SU-DHL-6 (cell line): ENCODE results near the gene ADNP2.

Source experiments
- H2AFZ ChIP-seq: fragments of 200-600 bp; sonication (generic); 2 replicates; pipeline ENCODE4 v1.6.1; 2014; ENCODE audit warnings: low read depth, mild to moderate bottlenecking, moderate library complexity, mixed read lengths, antibody characterized with exemption, low read length; ENCODE audit not compliant: severe bottlenecking
- H3F3A ChIP-seq: fragments of 200-600 bp; shearing (Covaris generic); 2 replicates; pipeline ENCODE4 v1.6.0; 2016; ENCODE audit warnings: antibody characterized with exemption, mild to moderate bottlenecking; ENCODE audit not compliant: insufficient read depth
- H3K27ac ChIP-seq: fragments of 200-600 bp; sonication (generic); 2 replicates; pipeline ENCODE4 v1.5.1; 2016; ENCODE audit warnings: low read depth, mild to moderate bottlenecking, low read length, moderate library complexity, mixed read lengths
- H3K27me3 ChIP-seq: fragments of 200-600 bp; sonication (generic), shearing (Covaris generic); 2 replicates; pipeline ENCODE4 v1.6.0; 2014; ENCODE audit warnings: mild to moderate bottlenecking, low read length
- H3K36me3 ChIP-seq: fragments of 200-600 bp; sonication (generic); 2 replicates; pipeline ENCODE4 v1.6.1; 2014; ENCODE audit warnings: mild to moderate bottlenecking, low read length, mixed read lengths
- H3K4me2 ChIP-seq: fragments of 300-600, 200-600 bp; shearing (Covaris generic), sonication (generic); 2 replicates; pipeline ENCODE4 v1.6.0; 2014; ENCODE audit warnings: low read length, low read depth, mild to moderate bottlenecking; ENCODE audit not compliant: poor library complexity, severe bottlenecking
- H3K4me3 ChIP-seq: fragments of 200-600 bp; sonication (generic); 2 replicates; pipeline ENCODE4 v1.5.1; 2014; ENCODE audit warnings: antibody characterized with exemption, low read length, mild to moderate bottlenecking, mixed read lengths; ENCODE audit not compliant: insufficient read depth, poor library complexity, severe bottlenecking
- H3K79me2 ChIP-seq: fragments of 200-600 bp; sonication (generic); 2 replicates; pipeline ENCODE4 v1.6.1; 2014; ENCODE audit warnings: mild to moderate bottlenecking, low read length, moderate library complexity; ENCODE audit not compliant: insufficient read depth
- H3K9ac ChIP-seq: fragments of 200-600 bp; sonication (generic); 2 replicates; pipeline ENCODE4 v1.7.0; 2014; ENCODE audit warnings: mild to moderate bottlenecking, low read length
- H3K9me2 ChIP-seq: fragments of 200-600 bp; sonication (generic); replicated peaks from 2 replicates; pipeline ENCODE4 v1.6.1; 2014; ENCODE audit warnings: low read length; ENCODE audit not compliant: insufficient read depth
- H3K9me3 ChIP-seq: fragments of 200-600 bp; sonication (generic); 2 replicates; pipeline ENCODE4 v1.6.1; 2014; ENCODE audit warnings: low read length, mixed read lengths; ENCODE audit not compliant: insufficient read depth
- H4K20me1 ChIP-seq: fragments of 200-600 bp; sonication (generic); 2 replicates; pipeline ENCODE4 v1.6.1; 2014; ENCODE audit warnings: low read depth, mild to moderate bottlenecking, antibody characterized with exemption, low read length, moderate library complexity, mixed read lengths
- CTCF ChIP-seq: fragments of 200-600 bp; sonication (generic); IDR thresholded peaks from one replicate; pipeline ENCODE4 v1.5.1; 2017; ENCODE audit warnings: antibody characterized with exemption, mild to moderate bottlenecking, low read length, moderate library complexity; ENCODE audit not compliant: insufficient read depth, poor library complexity, severe bottlenecking
- EZH2phosphoT487 ChIP-seq: fragments of 200-600 bp; sonication (generic), shearing (Covaris generic); conservative IDR thresholded peaks from 2 replicates; pipeline ENCODE4 v1.6.1; 2018; ENCODE audit warnings: mild to moderate bottlenecking, antibody characterized with exemption, low read length, moderate library complexity, mixed read lengths

The ADNP2 gene

DNA sequence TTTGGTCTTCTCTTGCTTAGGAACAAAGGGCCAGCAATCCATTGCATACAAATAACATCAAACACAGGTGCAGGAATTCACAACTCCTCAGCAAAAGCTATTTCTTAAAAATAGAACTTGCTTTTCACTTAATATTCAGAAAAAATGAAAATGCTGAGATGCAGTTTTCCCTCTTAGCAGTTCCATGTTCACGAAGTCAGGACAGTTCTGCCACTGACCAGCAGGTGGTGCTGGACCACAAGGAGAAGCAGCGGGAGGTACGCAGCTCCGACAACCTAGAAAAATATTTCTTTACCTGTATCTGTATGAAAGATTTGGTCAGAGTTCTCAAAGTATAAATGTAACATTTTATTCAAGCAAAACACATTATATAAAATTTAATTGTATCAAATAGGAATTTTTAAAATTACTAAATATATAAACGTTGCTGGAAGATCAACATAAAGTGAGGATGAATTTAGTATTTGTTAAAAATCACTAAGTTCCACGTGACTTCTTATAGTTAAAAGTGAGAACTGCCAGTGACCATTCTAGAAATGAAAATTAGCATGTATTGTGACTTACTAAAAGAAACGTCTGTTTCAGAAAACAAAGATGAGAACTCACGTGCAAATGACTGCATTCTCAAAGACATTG is 48.8 kb downstream of the ADNP2 start:
- Histone ChIP-seq H3K36me3 (no peaks in the 10 kb centered on the region), H3K79me2 (no peaks in the 10 kb centered on the region), H3K9me3 (no peaks in the 10 kb centered on the region), H3F3A (no peaks in the 10 kb centered on the region), H3K27ac (no peak overlapping the region), H3K27me3 (no peaks in the 10 kb centered on the region), H3K4me3 (no peak overlapping the region), H3K9ac (no peak overlapping the region), H2AFZ (no peak overlapping the region), H4K20me1 (no peaks in the 10 kb centered on the region), H3K9me2 (no peaks in the 10 kb centered on the region), H3K4me2 (no peak overlapping the region)
- TF ChIP-seq EZH2phosphoT487 (no peak), CTCF (peak; percentile 95)

GRCh38 chr18:80158365-80158764 is 49.3 kb downstream of the ADNP2 start:
- Histone ChIP-seq H2AFZ (no peak overlapping the region), H4K20me1 (no peaks in the 10 kb centered on the region), H3K9me3 (no peaks in the 10 kb centered on the region), H3K79me2 (no peaks in the 10 kb centered on the region), H3K9me2 (no peaks in the 10 kb centered on the region), H3F3A (no peaks in the 10 kb centered on the region), H3K9ac (no peak overlapping the region), H3K4me2 (no peak overlapping the region), H3K27ac (no peak overlapping the region), H3K4me3 (no peak overlapping the region), H3K27me3 (no peaks in the 10 kb centered on the region), H3K36me3 (no peaks in the 10 kb centered on the region)
- TF ChIP-seq CTCF (no peak), EZH2phosphoT487 (no peak)

DNA sequence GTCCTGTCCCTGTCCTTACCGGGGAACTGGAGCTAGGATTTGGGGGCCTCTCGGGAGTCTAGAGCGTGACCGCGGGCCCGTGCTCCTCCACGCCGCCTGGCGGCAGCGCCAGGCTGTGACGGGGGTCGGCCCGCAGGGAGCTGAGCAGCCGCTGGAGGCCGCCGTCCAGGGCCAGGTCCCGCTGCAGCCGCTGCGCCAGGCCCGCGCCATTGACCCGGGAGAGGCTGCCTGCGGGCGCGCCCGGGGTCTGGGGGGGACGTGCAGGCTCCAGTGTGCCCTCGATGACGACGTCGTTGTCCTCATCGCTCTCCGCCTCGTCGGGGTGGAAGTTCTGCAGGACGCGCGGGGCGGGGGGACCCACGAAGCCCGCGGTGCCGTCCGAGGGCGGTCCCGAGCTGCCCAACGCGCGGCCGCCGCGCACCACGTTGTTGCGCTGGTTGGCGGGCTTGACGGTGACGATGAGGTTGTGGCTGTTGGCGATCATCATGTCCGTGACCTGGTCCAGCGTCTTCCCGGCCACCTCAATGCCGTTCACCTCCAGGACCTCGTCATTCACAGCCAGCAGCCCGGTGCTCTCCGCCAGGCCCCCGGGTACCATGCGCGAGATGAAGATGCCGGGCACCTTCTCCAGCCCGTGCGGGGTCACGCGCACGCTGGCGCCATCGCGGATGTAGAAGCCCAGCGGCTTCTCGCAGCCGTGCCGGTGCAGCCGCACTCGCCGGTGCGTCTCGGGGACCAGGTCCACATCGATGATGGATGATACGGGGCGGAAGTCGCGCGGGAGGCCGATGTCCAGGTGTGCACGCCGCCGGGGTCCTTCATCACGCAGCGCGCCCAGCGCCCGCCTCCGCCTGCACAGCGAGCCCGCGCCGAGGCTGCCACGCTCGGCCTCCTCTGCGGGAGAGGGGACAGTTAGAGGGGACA is 50.9 kb downstream of the ADNP2 start:
- Histone ChIP-seq H3F3A (no peaks in the 10 kb centered on the region), H3K9ac (no peak overlapping the region), H3K27ac (no peak overlapping the region), H3K27me3 (no peaks in the 10 kb centered on the region), H3K79me2 (no peaks in the 10 kb centered on the region), H3K4me3 (no peak overlapping the region), H2AFZ (no peak overlapping the region), H3K36me3 (no peaks in the 10 kb centered on the region), H3K9me3 (peaks cover 8% of the 10 kb centered on the region; the same call in 1 of the 2 replicates), H3K9me2 (no peaks in the 10 kb centered on the region), H3K4me2 (no peak overlapping the region), H4K20me1 (no peaks in the 10 kb centered on the region)
- TF ChIP-seq EZH2phosphoT487 = no peak
- no peak for TF ChIP-seq CTCF
